DOHH2 (cell line): Measurements from ENCODE around the gene KIAA1549.
A peak's percentile ranks its signal among the peaks of the same experiment; 100 is the strongest.

ENCODE experiments used
- CTCF ChIP-seq: fragments of 200-600 bp; sonication (generic); IDR thresholded peaks from one replicate; pipeline ENCODE4 v1.5.1; 2014; ENCODE audit warnings: antibody characterized with exemption, mild to moderate bottlenecking, low read depth, low read length; ENCODE audit not compliant: poor library complexity, severe bottlenecking
- EZH2phosphoT487 ChIP-seq: fragments of 200-600 bp; sonication (generic); IDR thresholded peaks from 2 replicates; pipeline ENCODE4 v1.6.1; 2017; ENCODE audit warnings: borderline replicate concordance, mild to moderate bottlenecking, antibody characterized with exemption, low read length, moderate library complexity, mixed read lengths

- TF ChIP-seq CTCF = no peak
- peak; percentile 100 for TF ChIP-seq EZH2phosphoT487
Measured at GRCh38 chr7:138980563-138981291, 462 bp downstream of the KIAA1549 start.
